GM19324 (cell line): ENCODE measurements around the gene DNMT3B.

Experiments used
- ATAC-seq: cut with Tn5 transposase; IDR thresholded peaks from one replicate; pipeline ENCODE4 v1.9.1; 2021; ENCODE audit warnings: mild to moderate bottlenecking, moderate library complexity; ENCODE audit not compliant: unreplicated experiment, low FRiP score

The DNMT3B gene

GRCh38 chr20:32820698-32821377 is 58.7 kb downstream of the DNMT3B start:
- ATAC-seq = no peak

- no peak for ATAC-seq
Measured at GRCh38 chr20:32822225-32822624, 60.0 kb downstream of the DNMT3B start.

DNA sequence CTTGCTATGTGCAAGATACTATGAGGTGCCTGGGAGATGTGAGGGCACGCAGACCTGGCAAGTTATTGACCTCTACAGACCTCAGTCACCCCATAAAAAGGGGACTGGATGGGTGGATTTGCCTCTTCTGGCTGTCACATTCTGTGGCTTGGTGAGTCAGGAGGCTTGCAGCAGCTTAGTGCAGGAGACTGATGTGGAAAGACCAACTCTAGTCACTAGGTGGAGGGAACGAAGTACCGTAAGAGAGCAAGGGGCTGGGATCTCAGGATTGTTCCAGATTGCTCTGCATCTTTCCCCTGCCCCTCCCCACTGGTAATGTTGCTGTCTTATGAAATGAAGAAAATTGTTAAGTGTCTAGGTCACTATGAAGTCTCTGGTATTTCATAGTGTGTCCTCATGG is 60.9 kb downstream of the DNMT3B start:
- no peak for ATAC-seq

- ATAC-seq = no peak
Measured at GRCh38 chr20:32823737-32824588, 61.8 kb downstream of the DNMT3B start.

DNA sequence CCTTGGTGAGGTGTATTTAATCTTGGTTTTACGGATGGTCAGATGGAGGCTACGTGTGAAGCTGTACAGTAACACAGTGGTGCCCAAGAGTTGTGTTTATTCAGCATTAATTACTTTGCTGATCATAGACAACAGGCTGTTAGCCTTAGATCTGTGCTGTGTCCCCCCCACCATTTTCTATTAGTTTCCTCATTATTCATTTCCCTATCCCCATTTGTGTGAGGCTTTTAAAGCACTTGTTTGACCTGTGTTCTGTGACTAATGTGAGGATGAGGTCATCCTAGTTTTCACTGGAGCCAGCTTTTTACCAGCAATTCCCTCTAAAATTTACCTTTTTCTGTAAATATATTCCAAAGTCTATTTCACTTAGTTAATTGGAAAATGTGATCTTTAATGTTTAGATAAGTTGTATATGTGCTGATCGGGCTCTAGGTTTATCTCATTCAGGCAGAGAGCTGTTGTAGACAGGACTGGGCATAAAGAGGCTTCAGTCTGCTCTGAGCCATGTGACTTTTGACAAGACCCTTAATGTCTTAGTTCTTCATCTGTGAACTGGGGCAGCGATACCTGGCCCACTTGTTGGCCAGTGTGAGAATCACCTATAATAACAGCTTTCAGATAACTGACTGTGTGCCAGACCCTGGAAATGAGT is 66.0 kb downstream of the DNMT3B start:
- ATAC-seq = no peak

DNA sequence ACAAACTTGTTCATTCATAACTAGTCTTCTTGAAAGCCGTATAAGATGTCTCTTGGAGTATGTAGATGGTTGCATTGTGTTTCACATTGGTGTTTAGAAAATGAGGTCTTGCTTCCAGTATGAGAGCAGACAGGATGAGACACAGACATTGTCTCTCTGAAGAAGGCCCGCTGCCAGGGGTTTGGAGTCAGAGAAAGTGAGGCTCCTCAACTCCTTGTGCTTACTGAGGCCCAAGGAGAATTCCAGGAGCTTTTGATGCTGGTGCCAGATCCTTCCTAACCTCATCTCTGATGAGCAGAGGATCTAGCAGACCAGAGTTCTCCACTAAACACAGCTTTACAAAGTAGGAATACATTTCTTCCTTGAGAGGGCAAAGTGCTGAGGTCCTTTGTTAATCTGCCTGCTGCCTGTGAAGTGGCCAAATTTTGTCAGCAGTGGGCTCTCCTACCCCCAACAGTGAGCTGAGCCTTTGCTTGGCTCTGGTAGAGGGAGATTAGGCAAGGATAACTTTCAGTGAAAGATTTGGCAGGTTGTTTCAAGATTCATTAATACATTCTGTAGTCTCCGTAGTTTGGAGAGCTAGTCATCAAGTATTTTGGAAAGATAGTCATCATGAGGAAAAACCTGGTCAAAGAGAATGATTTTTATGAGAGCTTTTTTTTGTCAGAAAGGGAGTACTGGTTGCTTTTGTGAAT is 67.3 kb downstream of the DNMT3B start:
- ATAC-seq = no peak

- ATAC-seq = no peak
Measured at GRCh38 chr20:32830437-32830836, 68.3 kb downstream of the DNMT3B start.

DNA sequence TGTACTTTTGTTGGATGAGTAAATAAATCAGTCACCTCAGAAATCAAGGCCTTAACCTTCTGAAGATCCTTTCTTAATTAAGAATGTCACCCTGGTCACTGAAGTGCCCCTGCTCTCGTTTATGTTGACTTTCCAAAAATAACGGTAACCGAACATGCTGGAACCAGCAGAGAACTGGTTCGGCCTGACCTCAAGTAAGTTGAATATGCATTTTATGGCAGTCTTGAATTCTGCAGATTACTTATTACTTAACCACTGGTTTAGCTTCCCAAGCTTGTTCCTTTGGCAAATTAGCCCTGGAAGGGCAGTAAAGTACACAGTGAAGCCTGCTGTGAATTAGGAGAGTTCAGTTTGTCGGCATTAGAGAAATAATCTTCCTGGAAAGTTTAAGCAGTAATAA is 69.8 kb downstream of the DNMT3B start:
- no peak for ATAC-seq

GRCh38 chr20:32832664-32833063 is 70.5 kb downstream of the DNMT3B start:
- no peak for ATAC-seq

DNA sequence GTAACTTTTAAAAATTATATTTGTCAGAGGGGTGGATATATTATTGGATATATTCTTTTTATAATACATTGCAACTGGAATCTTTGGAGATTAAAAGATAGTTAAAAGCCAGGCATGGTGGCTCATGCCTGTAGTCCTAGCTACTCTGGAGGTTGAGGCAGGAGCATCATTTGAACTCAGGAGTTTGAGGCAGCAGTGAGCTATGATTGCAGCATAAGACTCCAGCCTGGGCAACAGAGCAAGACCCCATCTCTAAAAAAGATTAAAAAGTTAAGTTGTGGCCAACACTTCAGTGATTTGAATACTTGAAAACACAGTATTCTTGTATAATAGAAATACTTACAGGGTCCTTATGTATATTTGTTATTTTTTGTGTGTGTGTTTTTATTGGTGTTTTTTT is 72.8 kb downstream of the DNMT3B start:
- ATAC-seq = no peak

- ATAC-seq = no peak
Measured at GRCh38 chr20:32837157-32837556, 75.0 kb downstream of the DNMT3B start.

DNA sequence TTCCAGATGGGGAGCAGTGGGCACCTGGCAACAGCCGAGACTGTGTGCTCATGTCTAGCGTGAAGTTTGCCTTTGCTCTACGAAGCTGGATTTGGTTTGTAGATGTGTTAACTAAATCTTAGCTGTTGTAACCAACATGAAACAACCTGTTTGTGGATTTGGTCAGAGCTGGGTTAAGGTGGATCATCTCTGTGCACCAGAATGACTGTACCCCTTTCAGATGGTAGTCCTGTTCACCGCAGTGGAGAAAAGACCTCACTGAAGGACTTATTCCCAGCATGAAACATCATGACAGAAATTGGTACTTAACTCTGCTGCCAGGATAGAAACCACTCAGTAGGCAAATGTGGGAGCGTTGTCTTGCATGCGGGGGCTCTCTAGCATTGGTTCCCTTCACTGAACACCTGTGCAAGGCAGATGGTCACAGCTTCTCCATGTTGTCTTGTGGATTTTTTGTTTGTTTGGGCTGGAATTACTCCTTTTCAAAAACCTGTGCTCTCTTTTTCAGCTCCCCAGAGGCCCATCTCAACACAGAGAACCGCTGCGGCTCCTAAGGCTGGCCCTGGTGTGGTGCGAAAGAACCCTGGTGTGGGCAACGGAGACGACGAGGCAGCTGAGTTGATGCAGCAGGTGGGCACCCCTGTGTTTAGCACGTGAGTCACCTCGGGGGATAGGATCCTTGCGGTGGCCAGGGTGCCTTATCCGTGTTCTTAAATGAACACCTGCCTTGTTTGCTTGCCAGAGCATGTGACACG is 77.2 kb downstream of the DNMT3B start:
- ATAC-seq = no peak

DNA sequence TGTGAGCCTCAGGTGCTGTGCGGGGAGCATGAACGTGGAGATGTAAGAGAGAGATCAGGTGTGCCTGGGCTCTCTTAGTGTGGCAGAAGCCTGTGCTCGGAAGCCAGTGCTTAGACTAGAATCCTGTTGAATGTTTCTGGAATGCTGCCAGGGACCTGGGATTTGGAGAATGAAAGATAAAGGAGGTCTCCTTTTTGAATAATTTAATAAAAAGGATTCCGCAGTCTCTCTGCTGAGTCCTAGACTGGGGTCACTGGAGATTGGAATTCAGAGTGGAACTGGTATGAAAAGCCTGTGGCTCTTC is 77.7 kb downstream of the DNMT3B start:
- ATAC-seq = no peak

GRCh38 chr20:32841174-32841573 is 79.0 kb downstream of the DNMT3B start:
- no peak for ATAC-seq

DNA sequence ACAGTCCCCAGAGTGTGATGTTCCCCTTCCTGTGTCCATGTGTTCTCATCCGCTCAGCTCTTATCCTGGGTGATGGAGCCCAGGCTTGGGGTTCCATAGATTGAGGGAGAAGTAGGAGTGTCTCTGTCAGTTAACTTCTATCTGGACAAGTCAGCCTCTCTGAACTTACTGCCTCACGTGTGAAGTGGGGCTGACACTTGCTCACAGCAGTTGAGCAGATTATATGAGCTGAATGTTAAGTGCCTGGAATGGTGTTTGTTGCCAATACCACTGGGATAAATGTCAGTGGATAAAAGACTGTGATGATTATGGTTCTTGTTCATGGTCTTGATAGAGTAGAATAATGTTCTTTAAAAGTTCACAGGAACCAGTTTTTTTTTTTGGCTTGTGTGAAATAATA is 79.4 kb downstream of the DNMT3B start:
- no peak for ATAC-seq

- ATAC-seq = no peak
Measured at GRCh38 chr20:32842688-32843524, 80.7 kb downstream of the DNMT3B start.

DNA sequence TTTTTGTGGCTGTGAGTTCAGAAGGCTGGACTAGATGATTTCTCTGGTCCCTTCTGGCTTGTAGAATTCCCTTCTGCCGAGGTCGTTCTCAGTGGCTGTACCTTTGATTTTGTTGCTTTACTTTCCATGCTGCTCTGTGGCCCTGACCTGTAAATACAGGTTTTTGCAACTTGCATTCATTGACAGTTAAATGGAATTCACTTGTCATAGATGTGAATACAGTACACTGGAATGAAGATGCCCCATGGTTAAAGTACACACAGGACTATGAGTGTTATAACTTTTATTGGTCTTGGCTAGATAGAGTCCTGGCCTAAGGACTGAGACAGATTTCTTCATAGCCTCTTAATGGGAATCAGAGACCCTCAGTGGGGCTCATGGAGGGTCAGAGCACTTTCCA is 83.6 kb downstream of the DNMT3B start:
- ATAC-seq = no peak

GRCh38 chr20:32846852-32847251 is 84.7 kb downstream of the DNMT3B start:
- no peak for ATAC-seq

- ATAC-seq = no peak
Measured at GRCh38 chr20:32847964-32848363, 85.8 kb downstream of the DNMT3B start.

DNA sequence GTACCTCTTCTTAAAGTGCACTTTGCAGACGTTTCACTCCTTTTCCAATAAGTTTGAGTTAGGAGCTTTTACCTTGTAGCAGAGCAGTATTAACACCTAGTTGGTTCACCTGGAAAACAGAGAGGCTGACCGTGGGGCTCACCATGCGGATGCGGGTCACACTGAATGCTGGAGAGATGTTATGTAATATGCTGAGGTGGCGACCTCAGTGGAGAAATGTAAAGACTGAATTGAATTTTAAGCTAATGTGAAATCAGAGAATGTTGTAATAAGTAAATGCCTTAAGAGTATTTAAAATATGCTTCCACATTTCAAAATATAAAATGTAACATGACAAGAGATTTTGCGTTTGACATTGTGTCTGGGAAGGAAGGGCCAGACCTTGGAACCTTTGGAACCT is 86.7 kb downstream of the DNMT3B start:
- ATAC-seq = no peak
